ENCODE results near the gene PRELID1. TPM values are rescaled to one million over a fixed set of nuclear protein-coding genes. Genes with fewer than 3 reads are reported as not detected.

The PRELID1 gene
- total and polyA plus RNA-seq, 10 of the 15 experiments (the other 5 are each of a cell fraction or from before 2014, with no cell fraction given): 30.9 to 584 (median 254) TPM

DNA sequence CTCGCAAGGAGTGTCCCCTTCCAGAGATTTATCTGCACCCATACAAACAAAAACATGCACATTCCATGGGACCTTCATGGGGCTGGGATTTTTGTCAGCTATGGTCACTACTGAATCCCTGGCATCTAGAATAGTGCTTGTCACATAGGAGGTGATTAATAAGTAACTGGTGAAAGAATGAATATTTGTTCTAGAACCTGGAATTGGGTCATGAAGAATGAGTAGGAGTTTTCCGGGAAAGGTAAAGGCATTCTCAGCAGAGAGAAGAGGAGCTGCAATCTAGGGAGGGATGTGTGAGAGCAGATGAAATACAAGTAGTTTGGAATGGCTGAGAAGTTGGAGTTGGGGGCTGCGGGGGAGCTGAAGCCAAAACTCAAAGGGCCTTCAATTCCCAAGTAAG lies 50.7 kb downstream of the PRELID1 start:
- CTCF ChIA-PET: interaction anchor here (0.9 to 7.2 kb wide), 3 partner anchors 15 to 101 kb away, joined by 3 to 46 read pairs (median 6); no protein-coding TSS in a partner anchor
- Histone ChIP-seq H3K4me1 (ENCODE audit: control insufficient read depth, insufficient read depth, low read length) (peaks cover 32% of the 10 kb centered on the region), H3K79me2 (ENCODE audit: control insufficient read depth, insufficient read depth, low read length) (peaks cover 38% of the 10 kb centered on the region), H3K4me3 (no peak overlapping the region), H3K27ac (ENCODE audit: control insufficient read depth, insufficient read depth) (no peak overlapping the region), H2AFZ (ENCODE audit: control insufficient read depth, low read depth, low read length) (no peak overlapping the region), H3K9me3 (replicated peaks; ENCODE audit: control insufficient read depth, insufficient read depth, low read length) (peaks cover 3% of the 10 kb centered on the region; the same call in 1 of the 3 replicates), H3K36me3 (ENCODE audit: control insufficient read depth in 2 of 2, insufficient read depth in 2 of 2, low read length in 1 of 2) (peaks cover 0 to 4% of the 10 kb centered on the region in 2 experiments; a peak in 2 of 4 replicates), H3K27me3 (replicated peaks in 1 of 2; ENCODE audit: control insufficient read depth in 2 of 2, insufficient read depth in 2 of 2, low read length in 1 of 2) (no peaks in the 10 kb centered on the region), H3K4me2 (ENCODE audit: control insufficient read depth, insufficient read depth) (no peak overlapping the region), H3K9ac (ENCODE audit: control insufficient read depth, insufficient read depth, low read length) (no peak overlapping the region), H4K20me1 (ENCODE audit: control insufficient read depth, insufficient read depth) (no peaks in the 10 kb centered on the region)
- SMC1A ChIA-PET (ENCODE audit: uncharacterized antibody, unreplicated experiment): interaction anchor here (1.2 to 3.0 kb wide), 2 partner anchors 16 to 35 kb away, joined by 3 to 7 read pairs; no protein-coding TSS in a partner anchor
- intact Hi-C loops (cut with micrococcal nuclease; ENCODE audit: unreplicated experiment): no loop called here
- no TSS peak for BruUV-seq (replicated peaks)
- WGBS (ENCODE audit: insufficient coverage, insufficient replicate concordance, low lambda C conversion rate, missing lambda C conversion rate): 79% methylated on average over 3 of the region's 3 CpGs
- ATAC-seq (no peak), DNase-seq (ENCODE audit: low read depth, low spot score) (no peak), FAIRE-seq (no peak)
- in situ Hi-C loops (cut with MboI): no loop called here
- POLR2A ChIA-PET: no interaction called here
- RAD21 ChIA-PET (ENCODE audit: unreplicated experiment): interaction anchor here (1.0 kb wide), 1 partner anchor 10 kb away, joined by 6 read pairs; no protein-coding TSS in a partner anchor
- TF ChIP-seq CBFB (IDR thresholded peaks at IDR 0.05; ENCODE audit: low read depth) (no peak), NBN (IDR thresholded peaks at IDR 0.05) (no peak), JUND (IDR thresholded peaks at IDR 0.05; ENCODE audit: low read depth, low read length) (no peak)
- TF ChIP-seq, protein P1, sequence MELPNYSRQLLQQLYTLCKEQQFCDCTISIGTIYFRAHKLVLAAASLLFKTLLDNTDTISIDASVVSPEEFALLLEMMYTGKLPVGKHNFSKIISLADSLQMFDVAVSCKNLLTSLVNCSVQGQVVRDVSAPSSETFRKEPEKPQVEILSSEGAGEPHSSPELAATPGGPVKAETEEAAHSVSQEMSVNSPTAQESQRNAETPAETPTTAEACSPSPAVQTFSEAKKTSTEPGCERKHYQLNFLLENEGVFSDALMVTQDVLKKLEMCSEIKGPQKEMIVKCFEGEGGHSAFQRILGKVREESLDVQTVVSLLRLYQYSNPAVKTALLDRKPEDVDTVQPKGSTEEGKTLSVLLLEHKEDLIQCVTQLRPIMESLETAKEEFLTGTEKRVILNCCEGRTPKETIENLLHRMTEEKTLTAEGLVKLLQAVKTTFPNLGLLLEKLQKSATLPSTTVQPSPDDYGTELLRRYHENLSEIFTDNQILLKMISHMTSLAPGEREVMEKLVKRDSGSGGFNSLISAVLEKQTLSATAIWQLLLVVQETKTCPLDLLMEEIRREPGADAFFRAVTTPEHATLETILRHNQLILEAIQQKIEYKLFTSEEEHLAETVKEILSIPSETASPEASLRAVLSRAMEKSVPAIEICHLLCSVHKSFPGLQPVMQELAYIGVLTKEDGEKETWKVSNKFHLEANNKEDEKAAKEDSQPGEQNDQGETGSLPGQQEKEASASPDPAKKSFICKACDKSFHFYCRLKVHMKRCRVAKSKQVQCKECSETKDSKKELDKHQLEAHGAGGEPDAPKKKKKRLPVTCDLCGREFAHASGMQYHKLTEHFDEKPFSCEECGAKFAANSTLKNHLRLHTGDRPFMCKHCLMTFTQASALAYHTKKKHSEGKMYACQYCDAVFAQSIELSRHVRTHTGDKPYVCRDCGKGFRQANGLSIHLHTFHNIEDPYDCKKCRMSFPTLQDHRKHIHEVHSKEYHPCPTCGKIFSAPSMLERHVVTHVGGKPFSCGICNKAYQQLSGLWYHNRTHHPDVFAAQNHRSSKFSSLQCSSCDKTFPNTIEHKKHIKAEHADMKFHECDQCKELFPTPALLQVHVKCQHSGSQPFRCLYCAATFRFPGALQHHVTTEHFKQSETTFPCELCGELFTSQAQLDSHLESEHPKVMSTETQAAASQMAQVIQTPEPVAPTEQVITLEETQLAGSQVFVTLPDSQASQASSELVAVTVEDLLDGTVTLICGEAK (IDR thresholded peaks at IDR 0.05; ENCODE audit: borderline replicate concordance): no peak
